ENCODE results near the gene KRT4. TPM values are rescaled to one million over a fixed set of nuclear protein-coding genes. Genes with fewer than 3 reads are reported as not detected.

Gene KRT4
- total and polyA plus RNA-seq, 3 donors from 2014 or later: 0.19 TPM; not detected in 2

GRCh38 chr12:52798671-52799504 lies 15.0 kb downstream of the KRT4 start:
- intact Hi-C loops (cut with DNase I; ENCODE audit: low total_unique reads): no loop called here
- DNase-seq: no peak
- Histone ChIP-seq H3K36me3 (ENCODE audit: low read depth, missing control alignments) (no peaks in the 10 kb centered on the region), H3K27me3 (no peaks in the 10 kb centered on the region), H3K4me3 (no peak overlapping the region), H3K4me1 (no peaks in the 10 kb centered on the region), H3K9me3 (no peaks in the 10 kb centered on the region), H3K27ac (no peak overlapping the region)
- 63 to 74% methylated on average over 7 of the region's 7 CpGs for WGBS, 2 donors
- TF ChIP-seq CTCF (IDR thresholded peaks at IDR 0.05) (no peak), POLR2A (IDR thresholded peaks at IDR 0.05) (no peak)

GRCh38 chr12:52798003-52798670 lies 15.8 kb downstream of the KRT4 start:
- no peak for DNase-seq
- Histone ChIP-seq H3K4me3 (no peak overlapping the region), H3K4me1 (no peaks in the 10 kb centered on the region), H3K36me3 (ENCODE audit: low read depth, missing control alignments) (no peaks in the 10 kb centered on the region), H3K27ac (no peak overlapping the region), H3K9me3 (no peaks in the 10 kb centered on the region), H3K27me3 (no peaks in the 10 kb centered on the region)
- intact Hi-C loops (cut with DNase I; ENCODE audit: low total_unique reads): no loop called here
- TF ChIP-seq CTCF (IDR thresholded peaks at IDR 0.05) (no peak), POLR2A (IDR thresholded peaks at IDR 0.05) (no peak)
- WGBS, 2 donors: 91 to 93% methylated on average over 4 of the region's 4 CpGs

GRCh38 chr12:52797529-52797894 lies 16.4 kb downstream of the KRT4 start:
- Histone ChIP-seq H3K27me3 (no peaks in the 10 kb centered on the region), H3K4me1 (no peaks in the 10 kb centered on the region), H3K9me3 (no peaks in the 10 kb centered on the region), H3K27ac (no peak overlapping the region), H3K4me3 (no peak overlapping the region), H3K36me3 (ENCODE audit: low read depth, missing control alignments) (no peaks in the 10 kb centered on the region)
- TF ChIP-seq POLR2A (IDR thresholded peaks at IDR 0.05) (no peak), CTCF (IDR thresholded peaks at IDR 0.05) (no peak)
- intact Hi-C loops (cut with DNase I; ENCODE audit: low total_unique reads): no loop called here
- DNase-seq: no peak

GRCh38 chr12:52796839-52797528 lies 16.9 kb downstream of the KRT4 start:
- H3K36me3 ChIP-seq (ENCODE audit: low read depth, missing control alignments): no peaks in the 10 kb centered on the region
- intact Hi-C loops (cut with DNase I; ENCODE audit: low total_unique reads): no loop called here
- 71 to 76% methylated on average over 3 of the region's 3 CpGs for WGBS, 2 donors
- no peak for DNase-seq
- TF ChIP-seq POLR2A (IDR thresholded peaks at IDR 0.05) (no peak), CTCF (IDR thresholded peaks at IDR 0.05) (no peak)
- no peak overlapping the region for H3K4me3 ChIP-seq
- no peaks in the 10 kb centered on the region for H3K9me3 ChIP-seq
- H3K4me1 ChIP-seq: no peaks in the 10 kb centered on the region
- no peaks in the 10 kb centered on the region for H3K27me3 ChIP-seq
- H3K27ac ChIP-seq: no peak overlapping the region

All from testis (tissue), 3 donors.